AG09309 (cell line): ENCODE data around the gene PRKRIP1.
"Not testable (repeated sequence)": the region's sequence is repeated elsewhere in the genome, so short reads cannot be mapped to it uniquely, and the experiment has no call there.

Experiments used
- DNase-seq: peaks from one replicate; pipeline ENCODE4 v3.0.0-alpha.2; 2010; ENCODE audit warnings: low read depth
- H3K4me3 ChIP-seq: 2 replicates; pipeline ENCODE4 v1.5.1; 2011; ENCODE audit warnings: mild to moderate bottlenecking, low read depth, low read length, moderate library complexity; ENCODE audit not compliant: control insufficient read depth
- CTCF ChIP-seq: IDR thresholded peaks from 2 replicates; pipeline ENCODE4 v1.5.1; 2011; ENCODE audit warnings: mild to moderate bottlenecking, low read depth, low read length, inconsistent platforms; ENCODE audit not compliant: insufficient read depth, control insufficient read depth; ENCODE audit errors: missing control alignments

The PRKRIP1 gene

GRCh38 chr7:102398543-102398942 is 2.4 kb downstream of the PRKRIP1 start:
- DNase-seq = no peak
- TF ChIP-seq CTCF = no peak
- no peak overlapping the region for H3K4me3 ChIP-seq

DNA sequence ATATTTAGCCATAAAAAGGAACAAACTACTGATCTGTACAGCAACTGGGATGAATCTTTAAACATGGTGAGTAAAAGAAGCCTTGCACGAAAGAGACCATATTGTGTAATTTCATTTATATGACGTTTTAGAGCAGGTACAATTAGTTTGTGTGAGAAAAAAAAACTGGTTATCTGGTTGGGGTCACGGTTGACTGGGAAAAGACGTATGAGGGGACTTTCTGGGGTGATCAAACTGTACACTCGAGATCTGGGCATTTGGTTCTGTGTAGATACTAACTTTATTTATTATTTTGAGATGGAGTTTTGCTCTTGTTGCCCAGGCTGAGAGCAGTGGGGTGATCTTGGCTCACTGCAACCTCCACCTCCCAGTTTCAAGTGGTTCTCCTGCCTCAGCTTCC is 4.2 kb downstream of the PRKRIP1 start:
- no peak for DNase-seq
- no peak overlapping the region for H3K4me3 ChIP-seq
- no peak for TF ChIP-seq CTCF

- no peak for DNase-seq
- TF ChIP-seq CTCF = no peak
- no peak overlapping the region for H3K4me3 ChIP-seq
Observed at GRCh38 chr7:102403563-102403962, 7.4 kb downstream of the PRKRIP1 start.

- peak; percentile 63 for TF ChIP-seq CTCF
- DNase-seq = peak; percentile 14
Observed at GRCh38 chr7:102404005-102404861, 8.1 kb downstream of the PRKRIP1 start.

DNA sequence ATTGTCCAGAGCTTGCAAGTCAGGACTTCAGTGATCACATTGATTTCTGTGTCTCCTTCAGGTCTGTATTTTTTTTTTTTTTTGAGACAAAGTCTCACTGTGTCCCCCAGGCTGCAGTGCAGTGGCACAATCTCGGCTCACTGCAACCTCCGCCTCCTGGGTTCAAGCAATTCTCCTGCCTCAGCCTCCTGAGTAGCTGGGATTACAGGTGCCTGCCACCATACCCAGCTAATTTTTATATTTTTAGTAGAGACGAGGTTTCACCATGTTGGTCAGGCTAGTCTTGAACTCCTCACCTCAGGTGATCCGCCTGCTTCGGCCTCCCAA is 8.7 kb downstream of the PRKRIP1 start:
- not testable (repeated sequence) for H3K4me3 ChIP-seq, DNase-seq

More at GRCh38 chr7:102404005-102404861, 8.1 kb downstream of the PRKRIP1 start:
- H3K4me3 ChIP-seq = no peak overlapping the region

- no peak for DNase-seq
- no peak overlapping the region for H3K4me3 ChIP-seq
- TF ChIP-seq CTCF = no peak
Observed at GRCh38 chr7:102407910-102408309, 11.7 kb downstream of the PRKRIP1 start.

GRCh38 chr7:102408530-102408929 is 12.4 kb downstream of the PRKRIP1 start:
- not testable (repeated sequence) for DNase-seq, H3K4me3 ChIP-seq

- H3K4me3 ChIP-seq = no peak overlapping the region
- DNase-seq = no peak
- TF ChIP-seq CTCF = no peak
Observed at GRCh38 chr7:102409340-102409739, 13.2 kb downstream of the PRKRIP1 start.
